NCI-H1417 treated with DMSO at 0.1 percent for 48 hours (cell line): ENCODE data around the gene PPME1.
"Not testable (repeated sequence)": the region's sequence is repeated elsewhere in the genome, so short reads cannot be mapped to it uniquely, and the experiment has no call there.

Experiments
- DNase-seq: peaks from one replicate; lab custom pipeline; 2025; lab: John Stamatoyannopoulos, UW

The PPME1 gene

GRCh38 chr11:74170694-74171629 lies at the start of gene PPME1, which contains the start of gene C2CD3:
TSS of gene PPME1 (plus strand) at chr11:74171289. CDS start at chr11:74171422, 133 bp downstream.
TSS of gene C2CD3 (minus strand) at chr11:74171002. CDS start at chr11:74170792, 210 bp downstream.
- DNase-seq = peak; percentile 98

DNA sequence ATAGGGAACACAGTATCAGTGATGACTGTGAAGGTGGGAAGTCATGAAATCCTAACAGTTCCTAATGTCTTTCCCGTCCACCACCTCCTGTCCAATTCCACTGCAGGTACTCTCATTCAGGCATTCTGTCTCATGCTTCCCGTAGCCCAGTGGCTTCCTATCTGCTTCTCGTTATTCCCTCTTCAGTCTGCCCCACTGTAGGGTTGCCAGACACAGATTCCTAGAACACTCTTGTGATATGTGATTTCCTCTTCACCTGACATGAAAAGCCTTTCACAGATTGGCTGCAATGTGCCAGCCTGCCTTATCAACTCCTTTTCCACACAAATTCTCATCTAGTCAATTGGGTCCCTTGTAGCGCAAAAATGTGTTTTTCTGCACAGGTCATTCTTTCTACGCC lies 49.3 kb upstream of the PPME1 start:
- DNase-seq = no peak

DNA sequence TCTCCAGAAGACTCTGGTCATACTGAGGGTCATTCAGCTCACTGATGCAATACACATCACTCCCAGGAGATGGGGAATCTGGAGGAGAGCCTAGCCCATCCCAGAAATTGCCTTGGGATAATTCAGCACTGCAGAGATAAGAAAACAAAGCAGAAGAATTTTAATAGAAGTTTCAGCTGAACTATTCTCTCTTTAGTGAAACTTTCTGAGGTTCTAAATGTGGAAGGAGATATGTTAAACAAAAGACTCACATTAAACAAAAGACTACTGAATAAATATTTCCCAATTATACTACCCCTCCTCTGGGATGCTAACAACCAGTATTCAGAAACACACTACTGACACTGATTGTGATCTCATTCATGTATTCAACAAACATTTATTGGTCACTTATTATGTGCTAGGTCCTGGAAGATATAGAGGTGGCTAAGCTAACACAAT lies 48.1 kb upstream of the PPME1 start:
- DNase-seq = no peak

- not testable (repeated sequence) for DNase-seq
Observed at GRCh38 chr11:74129121-74129520, 42.0 kb upstream of the PPME1 start.

GRCh38 chr11:74132833-74133232 lies 38.3 kb upstream of the PPME1 start:
- DNase-seq = no peak

DNA sequence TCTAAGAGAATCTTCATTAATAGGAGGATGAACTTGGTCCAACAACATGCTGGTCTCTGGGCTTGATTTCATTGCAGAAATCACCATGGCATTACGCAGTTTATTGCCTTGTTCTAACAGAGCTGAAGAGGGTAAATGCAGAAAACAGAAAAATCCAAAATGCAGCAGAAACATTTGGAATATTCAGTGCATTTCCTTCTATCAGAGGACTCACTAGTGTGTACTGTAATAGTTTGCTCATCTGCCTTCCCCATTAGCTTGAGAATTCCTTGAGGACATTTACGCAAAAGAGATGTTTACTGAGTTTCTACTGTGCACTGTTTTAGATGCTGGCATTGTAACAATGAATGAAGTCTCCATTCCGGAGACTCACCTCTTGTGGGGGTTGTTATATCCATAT lies 37.7 kb upstream of the PPME1 start:
- no peak for DNase-seq

- no peak for DNase-seq
Observed at GRCh38 chr11:74134661-74135060, 36.4 kb upstream of the PPME1 start.

DNA sequence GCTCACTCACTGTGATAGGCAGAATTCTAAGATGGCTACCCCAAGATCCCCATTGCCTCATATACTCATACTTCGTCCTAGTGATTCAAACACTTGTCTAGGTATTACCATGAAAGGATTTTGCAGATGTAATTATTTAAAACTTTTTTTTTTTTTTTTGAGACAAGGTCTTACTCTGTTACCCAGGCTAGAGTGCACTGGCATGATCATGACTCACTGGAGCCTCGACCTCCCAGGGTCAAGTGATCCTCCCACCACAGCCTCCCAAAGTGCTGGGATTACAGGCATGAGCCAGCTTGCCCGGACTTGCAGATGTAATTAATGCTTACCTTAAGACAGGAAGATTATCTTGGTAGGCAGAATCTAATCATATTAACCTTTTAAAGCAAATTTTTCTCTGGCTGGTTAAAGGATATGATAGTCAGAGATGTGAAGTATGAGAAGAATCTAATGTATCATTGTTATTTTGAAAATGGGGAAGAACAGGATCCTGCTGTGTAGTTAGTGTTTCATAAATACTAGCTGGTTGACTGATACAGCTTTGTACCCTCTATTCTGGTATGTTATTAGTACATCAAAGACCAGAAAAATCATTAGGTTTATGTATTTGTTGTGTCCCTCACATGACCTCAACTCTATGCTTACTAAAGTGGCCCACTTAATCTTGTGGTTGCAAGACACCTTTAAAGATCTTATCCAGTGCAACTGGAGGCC lies 35.8 kb upstream of the PPME1 start:
- DNase-seq = no peak

GRCh38 chr11:74138021-74138420 lies 33.1 kb upstream of the PPME1 start:
- DNase-seq = no peak

GRCh38 chr11:74138572-74138971 lies 32.5 kb upstream of the PPME1 start:
- no peak for DNase-seq

DNA sequence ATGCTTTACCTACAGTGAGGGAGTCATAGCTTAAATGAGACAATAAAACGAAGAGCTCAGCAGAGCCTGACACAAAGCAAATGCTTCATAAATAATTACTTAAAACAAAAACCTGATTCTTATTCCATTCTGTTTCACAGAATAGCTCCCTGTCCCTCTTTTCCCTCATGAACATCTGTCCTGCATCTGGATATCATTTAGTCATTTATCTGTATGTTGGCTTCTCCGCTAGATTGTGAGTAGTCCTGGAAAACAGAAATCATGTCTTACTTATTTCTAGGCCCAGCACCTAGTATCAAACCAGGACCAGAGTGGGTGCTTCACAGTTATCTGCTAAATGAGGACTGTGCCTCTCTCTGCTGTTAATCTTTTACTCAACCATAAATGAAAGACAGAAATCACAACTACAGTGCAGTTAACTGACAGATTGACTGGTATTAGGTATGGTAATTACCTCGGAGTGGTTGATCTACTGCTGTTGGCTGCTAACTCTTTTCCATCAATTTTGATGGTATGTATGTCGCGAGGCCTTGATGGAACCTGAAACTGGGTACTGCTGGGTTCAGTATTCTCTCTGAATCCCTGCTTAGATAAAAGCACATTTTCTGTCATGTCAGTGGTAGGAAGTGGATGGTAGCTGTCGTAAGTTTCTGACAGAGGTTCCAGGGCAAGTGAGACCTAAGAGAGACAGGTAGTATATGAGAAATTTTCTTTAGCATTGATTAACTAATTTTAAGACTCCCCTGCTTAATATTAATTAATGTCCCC lies 31.8 kb upstream of the PPME1 start:
- no peak for DNase-seq

GRCh38 chr11:74139919-74140431 lies 31.1 kb upstream of the PPME1 start:
- not testable (repeated sequence) for DNase-seq

GRCh38 chr11:74141241-74141695 lies 29.8 kb upstream of the PPME1 start:
- DNase-seq = no peak

DNA sequence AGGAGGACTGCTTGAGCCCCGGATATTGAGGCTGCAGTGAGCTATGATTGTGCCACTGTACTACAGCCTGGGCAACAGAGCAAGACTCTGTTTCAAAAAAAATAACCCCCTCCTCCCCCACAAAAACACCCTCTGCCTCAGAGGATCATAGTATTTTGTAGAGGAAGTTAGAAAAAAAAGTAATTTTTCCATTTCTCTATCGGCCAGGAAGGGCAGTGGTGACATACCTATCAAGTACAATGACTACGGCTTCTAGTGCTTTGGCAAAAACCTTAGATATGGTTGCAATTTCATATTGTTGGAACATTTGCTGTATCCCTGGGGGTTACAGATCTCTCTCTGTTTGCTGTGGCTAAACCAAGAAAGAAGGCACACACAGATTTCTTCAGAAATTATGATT lies 29.2 kb upstream of the PPME1 start:
- no peak for DNase-seq

DNA sequence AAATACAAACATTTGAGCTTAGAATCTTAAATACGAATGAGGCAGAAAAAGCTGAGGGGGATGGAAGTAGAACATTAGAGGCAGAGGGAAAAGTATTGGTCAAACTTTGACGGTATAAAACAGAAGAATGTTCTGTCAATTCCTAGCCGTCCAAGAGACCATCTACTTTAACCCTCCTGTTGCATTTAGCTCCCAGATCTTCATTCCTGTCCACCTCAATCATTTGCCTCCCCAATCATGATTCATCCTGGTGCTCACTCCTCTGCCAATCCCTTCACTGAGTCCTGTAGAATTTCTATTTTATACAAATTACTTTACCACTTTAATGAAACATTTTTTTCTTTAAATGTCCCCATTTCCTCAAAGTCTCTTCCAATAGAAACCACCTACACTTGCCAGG lies 28.5 kb upstream of the PPME1 start:
- DNase-seq = no peak

DNA sequence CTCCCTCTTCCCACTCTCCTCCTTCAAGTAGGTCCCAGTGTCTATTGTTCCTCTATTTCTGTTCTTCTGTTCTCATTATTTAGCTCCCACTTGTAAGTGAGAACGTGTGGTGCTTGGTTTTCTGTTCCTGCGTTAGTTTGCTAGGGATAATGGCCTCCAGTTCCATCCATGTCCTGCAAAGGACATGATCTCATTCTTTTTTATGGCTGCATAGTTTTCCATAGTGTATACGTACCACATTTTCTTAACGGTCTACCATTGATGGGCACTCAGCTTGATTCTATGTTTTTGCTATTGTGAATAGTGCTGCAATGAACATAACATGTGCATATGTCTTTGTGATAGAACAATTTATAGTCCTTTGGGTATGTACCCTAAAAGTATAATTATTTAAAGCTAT lies 26.5 kb upstream of the PPME1 start:
- no peak for DNase-seq

DNA sequence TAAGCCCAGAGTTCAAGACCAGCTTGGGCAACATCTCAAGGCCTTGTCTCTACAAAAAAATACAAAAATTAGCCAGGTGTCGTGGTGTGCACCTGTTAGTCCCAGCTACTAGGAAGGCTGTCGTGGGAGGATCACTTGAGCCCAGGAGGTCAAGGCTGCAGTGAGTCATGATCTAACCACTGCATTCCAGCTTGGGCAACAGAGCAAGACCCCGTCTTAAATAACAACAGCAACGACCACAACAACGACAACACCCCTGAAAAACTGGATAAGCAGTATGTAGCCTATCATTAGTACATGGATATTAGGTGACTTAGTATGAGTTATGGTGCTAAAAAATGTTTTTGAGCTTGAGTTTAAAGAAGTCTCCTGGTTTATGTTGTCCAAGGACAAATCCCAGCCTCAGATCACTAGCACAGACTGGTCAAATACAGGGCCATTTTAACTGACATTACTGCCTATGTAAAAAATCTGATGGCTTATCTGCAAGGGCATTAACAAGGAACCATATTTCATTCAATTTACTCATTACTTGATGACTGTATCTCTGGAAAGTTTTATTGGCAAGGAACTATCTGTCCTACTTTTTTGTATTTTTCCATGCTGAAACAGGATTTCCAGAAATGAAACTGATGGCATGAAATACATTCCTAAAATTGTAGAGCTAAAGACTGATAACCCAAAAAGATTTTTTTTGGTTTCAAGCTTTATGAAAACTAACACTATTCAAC lies 23.7 kb upstream of the PPME1 start:
- no peak for DNase-seq

DNA sequence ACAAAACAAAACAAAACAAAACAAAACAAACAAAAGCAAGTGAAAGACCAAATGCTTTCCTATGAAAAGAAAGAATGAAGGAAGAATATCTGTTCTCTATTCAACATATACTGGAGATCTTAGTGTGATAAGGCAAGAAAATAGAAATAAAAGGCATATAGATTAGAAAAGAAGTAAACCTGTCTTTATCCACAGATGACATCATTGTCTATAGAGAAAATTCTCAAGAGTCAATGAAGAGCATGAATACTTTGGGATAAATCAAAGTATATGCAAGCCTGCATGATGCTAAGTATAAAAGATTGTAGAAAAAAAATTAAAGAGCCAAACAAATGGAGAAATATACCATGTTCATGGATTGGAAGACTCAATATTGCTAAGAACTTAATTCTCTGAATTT lies 17.9 kb upstream of the PPME1 start:
- no peak for DNase-seq

DNA sequence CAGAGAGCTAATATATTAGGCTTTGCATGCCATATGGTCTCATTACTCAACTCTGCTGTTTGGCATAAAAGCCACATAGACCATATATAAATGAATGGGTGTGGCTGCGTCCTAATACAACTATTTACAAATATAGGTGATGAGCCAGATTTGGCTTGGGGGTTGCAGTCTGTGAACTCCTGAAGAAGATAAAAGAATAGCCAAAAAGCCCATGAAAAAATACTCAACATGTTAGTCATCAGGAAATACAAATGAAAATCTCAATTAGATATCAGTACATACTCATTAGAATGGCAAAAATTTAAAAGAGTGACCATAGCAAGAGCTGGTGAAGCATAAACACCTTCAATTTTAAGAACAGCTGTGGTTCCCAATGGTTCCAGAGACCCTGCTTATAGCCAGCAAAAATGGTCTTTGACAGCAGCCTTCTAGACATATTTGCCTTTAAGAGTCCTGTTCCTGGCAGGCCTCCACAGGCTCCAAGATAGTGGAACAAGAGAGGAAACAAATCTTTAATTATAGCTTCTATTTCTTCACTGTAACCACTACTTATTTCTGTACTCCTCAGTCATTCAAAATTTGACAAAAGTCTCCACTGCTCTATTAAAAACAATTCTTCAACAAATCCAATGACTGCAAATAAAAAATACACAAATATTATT lies 16.3 kb upstream of the PPME1 start:
- DNase-seq = no peak

- DNase-seq = no peak
Observed at GRCh38 chr11:74157169-74157568, 13.9 kb upstream of the PPME1 start.

- DNase-seq = no peak
Observed at GRCh38 chr11:74159642-74160041, 11.4 kb upstream of the PPME1 start.
